HG03135 (cell line): ENCODE results near the gene SEC63.

Experiments
- ATAC-seq: cut with Tn5 transposase; IDR thresholded peaks from one replicate; pipeline ENCODE4 v1.9.1; 2021; ENCODE audit warnings: mild to moderate bottlenecking, moderate library complexity; ENCODE audit not compliant: unreplicated experiment

Gene SEC63

GRCh38 chr6:107820338-107821261 lies 137.4 kb downstream of the SEC63 start:
- ATAC-seq = no peak

GRCh38 chr6:107819964-107820337 lies 138.1 kb downstream of the SEC63 start:
- ATAC-seq = no peak

- no peak for ATAC-seq
Observed at GRCh38 chr6:107819217-107819616, 138.8 kb downstream of the SEC63 start.

GRCh38 chr6:107818272-107818671 lies 139.7 kb downstream of the SEC63 start:
- no peak for ATAC-seq

GRCh38 chr6:107817784-107818183 lies 140.2 kb downstream of the SEC63 start:
- ATAC-seq = no peak
